Hepatocyte (in vitro differentiated cells): ENCODE data around the gene TOP3B. TPM values are rescaled to one million over a fixed set of nuclear protein-coding genes. Genes with fewer than 3 reads are reported as not detected.
"Not testable (repeated sequence)": the region's sequence is repeated elsewhere in the genome, so short reads cannot be mapped to it uniquely, and the experiment has no call there.

Experiments
- DNase-seq: peaks from one replicate; pipeline ENCODE4 v3.0.0-alpha.2; 2016; ENCODE audit warnings: low spot score
- H2AFZ ChIP-seq: fragments of 200-600 bp; sonication (generic); 2 replicates; pipeline ENCODE4 v1.6.0; 2016; ENCODE audit warnings: antibody characterized with exemption, mild to moderate bottlenecking
- H3K27ac ChIP-seq: fragments of 200-600 bp; sonication (generic); 2 replicates; pipeline ENCODE4 v1.5.1; 2016; ENCODE audit warnings: mild to moderate bottlenecking
- H3K27me3 ChIP-seq: fragments of 200-600 bp; sonication (generic); 2 replicates; pipeline ENCODE4 v1.6.1; 2016
- H3K36me3 ChIP-seq: fragments of 200-600 bp; sonication (generic); replicated peaks from 2 replicates; pipeline ENCODE4 v1.5.1; 2016; ENCODE audit warnings: low read depth; ENCODE audit not compliant: insufficient read depth
- H3K4me1 ChIP-seq: fragments of 200-600 bp; sonication (generic); 2 replicates; pipeline ENCODE4 v1.5.1; 2016; ENCODE audit warnings: mild to moderate bottlenecking, moderate library complexity; ENCODE audit not compliant: insufficient read depth
- H3K4me2 ChIP-seq: fragments of 200-600 bp; sonication (generic); 2 replicates; pipeline ENCODE4 v1.6.0; 2016
- H3K4me3 ChIP-seq: fragments of 200-600 bp; sonication (generic); 2 replicates; pipeline ENCODE4 v1.5.1; 2016; ENCODE audit warnings: mild to moderate bottlenecking
- H3K79me2 ChIP-seq: fragments of 200-600 bp; sonication (generic); 2 replicates; pipeline ENCODE4 v1.6.0; 2017; ENCODE audit warnings: mild to moderate bottlenecking
- H3K9me2 ChIP-seq: fragments of 200-600 bp; sonication (generic); replicated peaks from 2 replicates; pipeline ENCODE4 v1.6.0; 2017; ENCODE audit warnings: mild to moderate bottlenecking; ENCODE audit not compliant: insufficient read depth
- H3K9me3 ChIP-seq: fragments of 200-600 bp; sonication (generic); 2 replicates; pipeline ENCODE4 v1.5.1; 2016; ENCODE audit warnings: low read depth, mild to moderate bottlenecking
- H4K20me1 ChIP-seq: fragments of 200-600 bp; sonication (generic); 2 replicates; pipeline ENCODE4 v1.6.0; 2016; ENCODE audit warnings: mild to moderate bottlenecking; ENCODE audit not compliant: insufficient read depth, poor library complexity, severe bottlenecking
- EZH2 ChIP-seq: fragments of 200-600 bp; sonication (generic); IDR thresholded peaks from 2 replicates; pipeline ENCODE4 v1.6.1; 2016; ENCODE audit warnings: antibody characterized with exemption, mild to moderate bottlenecking, borderline replicate concordance
- EZH2phosphoT487 ChIP-seq: fragments of 200-600 bp; sonication (generic); IDR thresholded peaks from one replicate; pipeline ENCODE4 v1.6.1; 2018; ENCODE audit warnings: antibody characterized with exemption, mild to moderate bottlenecking, low read depth, moderate library complexity; ENCODE audit not compliant: unreplicated experiment, severe bottlenecking
- WGBS: methylation state at CpG from one replicate; pipeline ENCODE4 v1.1.6; 2016; ENCODE audit warnings: low lambda C conversion rate; ENCODE audit errors: missing lambda C conversion rate; 5-methylcytosine and 5-hydroxymethylcytosine counted together
- polyA plus RNA-seq: library from polyadenylated mRNA; unstranded; fragments of >200 nt; fragmentation: Nextera tagmentation; extraction: Ambion mirVana; gene quantifications from 2 replicates; pipeline ENCODE4 v1.2.1, GENCODE V29; 2016
- total RNA-seq: library from RNA; depleted of rRNA; stranded (reverse); fragments of >200 nt; gene quantifications from 2 replicates; pipeline ENCODE4 v1.2.3, GENCODE V29; 2014
- TF ChIP-seq, protein P1 (sequence below): fragments of 200-600 bp; sonication (generic); IDR thresholded peaks from 2 replicates; pipeline ENCODE4 v1.5.1; 2016; ENCODE audit warnings: antibody characterized with exemption, mild to moderate bottlenecking; ENCODE audit not compliant: poor library complexity

TOP3B gene
- total and polyA plus RNA-seq, 2 experiments from 2014 or later = 26.6 to 30.8 TPM

DNA sequence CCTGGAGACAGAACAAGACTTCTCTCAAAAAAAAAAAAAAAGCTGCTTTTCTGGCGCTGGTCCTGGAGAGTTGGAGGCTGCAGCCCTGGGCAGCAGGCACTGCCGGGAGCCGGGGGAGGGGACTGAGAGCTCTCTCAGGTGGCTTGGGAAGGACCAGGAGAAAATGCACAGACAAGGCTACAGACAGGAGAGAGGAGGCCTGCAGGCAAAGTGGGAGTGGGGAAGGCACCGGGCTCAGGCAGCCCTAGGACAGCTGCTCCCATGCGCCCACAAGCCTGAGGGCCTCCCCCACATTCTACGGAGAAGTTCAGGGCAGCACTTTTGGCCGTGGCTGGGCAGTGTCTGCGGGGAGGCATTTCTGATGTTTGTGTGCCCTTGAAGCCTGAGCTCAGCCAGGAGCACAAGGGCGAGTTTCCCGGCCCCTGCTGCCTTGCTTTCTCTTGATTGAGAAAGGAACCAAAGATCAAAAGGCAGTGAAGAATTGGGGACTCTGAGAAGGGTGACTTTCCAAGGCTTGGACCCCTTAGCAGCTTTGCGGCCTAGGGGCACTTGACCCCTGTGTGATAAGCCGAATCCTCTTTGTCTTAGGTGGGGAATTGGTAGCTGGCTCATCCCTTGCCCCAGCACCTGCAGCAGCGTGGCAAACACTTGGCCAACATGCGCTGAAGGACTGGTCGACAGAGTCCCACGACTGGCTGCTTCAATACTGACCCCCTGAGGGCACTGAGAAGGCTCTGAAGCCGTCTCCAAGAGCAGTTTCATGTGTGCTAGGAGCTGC is 65.2 kb downstream of the TOP3B start:
- WGBS = 52% methylated on average over 17 of the region's 17 CpGs

DNA sequence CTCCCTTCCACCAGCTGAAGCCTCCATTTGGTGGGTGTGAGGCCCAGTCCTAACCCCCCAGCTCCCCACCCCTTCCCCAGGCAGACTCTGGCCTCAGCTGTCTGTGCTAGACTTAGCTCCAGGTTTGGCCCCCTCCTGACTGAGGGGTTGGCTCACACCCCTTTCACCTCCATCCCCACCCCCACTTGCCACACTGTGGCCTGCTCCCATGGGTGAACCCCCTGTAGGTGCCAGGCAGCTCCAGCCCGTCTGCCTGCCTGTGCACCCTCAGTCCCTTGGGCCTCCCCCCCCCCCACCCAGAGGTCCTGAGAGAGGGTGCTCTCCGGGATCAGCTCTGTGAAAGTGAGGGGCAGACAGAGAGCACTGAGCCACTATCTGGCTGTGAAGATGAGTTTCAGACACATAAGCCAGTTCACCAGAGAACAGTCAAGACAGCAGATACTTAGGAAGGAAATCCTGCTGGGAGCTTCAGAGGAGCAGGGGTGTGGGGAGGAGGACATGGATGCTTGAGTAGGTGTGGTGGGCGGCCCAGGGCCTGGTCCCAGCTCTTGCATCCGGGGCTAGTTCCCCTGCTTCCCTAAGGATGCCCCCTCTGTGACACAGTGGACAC is 66.2 kb downstream of the TOP3B start:
- WGBS = 83% methylated on average over 3 of the region's 4 CpGs
- H2AFZ ChIP-seq = no peak overlapping the region
- no peaks in the 10 kb centered on the region for H4K20me1 ChIP-seq
- DNase-seq = no peak
- TF ChIP-seq, protein P1, sequence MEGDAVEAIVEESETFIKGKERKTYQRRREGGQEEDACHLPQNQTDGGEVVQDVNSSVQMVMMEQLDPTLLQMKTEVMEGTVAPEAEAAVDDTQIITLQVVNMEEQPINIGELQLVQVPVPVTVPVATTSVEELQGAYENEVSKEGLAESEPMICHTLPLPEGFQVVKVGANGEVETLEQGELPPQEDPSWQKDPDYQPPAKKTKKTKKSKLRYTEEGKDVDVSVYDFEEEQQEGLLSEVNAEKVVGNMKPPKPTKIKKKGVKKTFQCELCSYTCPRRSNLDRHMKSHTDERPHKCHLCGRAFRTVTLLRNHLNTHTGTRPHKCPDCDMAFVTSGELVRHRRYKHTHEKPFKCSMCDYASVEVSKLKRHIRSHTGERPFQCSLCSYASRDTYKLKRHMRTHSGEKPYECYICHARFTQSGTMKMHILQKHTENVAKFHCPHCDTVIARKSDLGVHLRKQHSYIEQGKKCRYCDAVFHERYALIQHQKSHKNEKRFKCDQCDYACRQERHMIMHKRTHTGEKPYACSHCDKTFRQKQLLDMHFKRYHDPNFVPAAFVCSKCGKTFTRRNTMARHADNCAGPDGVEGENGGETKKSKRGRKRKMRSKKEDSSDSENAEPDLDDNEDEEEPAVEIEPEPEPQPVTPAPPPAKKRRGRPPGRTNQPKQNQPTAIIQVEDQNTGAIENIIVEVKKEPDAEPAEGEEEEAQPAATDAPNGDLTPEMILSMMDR = no peak
- TF ChIP-seq EZH2 (no peak), EZH2phosphoT487 (no peak)
- no peaks in the 10 kb centered on the region for H3K4me1 ChIP-seq
- no peaks in the 10 kb centered on the region for H3K79me2 ChIP-seq
- H3K36me3 ChIP-seq = no peaks in the 10 kb centered on the region
- H3K9me2 ChIP-seq = no peaks in the 10 kb centered on the region
- H3K27me3 ChIP-seq = no peaks in the 10 kb centered on the region
- no peaks in the 10 kb centered on the region for H3K9me3 ChIP-seq
- H3K4me2 ChIP-seq = no peak overlapping the region
- H3K27ac ChIP-seq = no peak overlapping the region
- H3K4me3 ChIP-seq = no peak overlapping the region

More for the DNA sequence above, 65.2 kb downstream of the TOP3B start:
- no peaks in the 10 kb centered on the region for H3K9me3 ChIP-seq
- DNase-seq = no peak
- H3K9me2 ChIP-seq = no peaks in the 10 kb centered on the region
- H3K27me3 ChIP-seq = no peaks in the 10 kb centered on the region
- H3K4me1 ChIP-seq = no peaks in the 10 kb centered on the region
- H3K79me2 ChIP-seq = no peaks in the 10 kb centered on the region
- no peak for TF ChIP-seq EZH2
- TF ChIP-seq EZH2phosphoT487 = no peak
- TF ChIP-seq, protein P1 = no peak
- no peak overlapping the region for H2AFZ ChIP-seq
- H3K36me3 ChIP-seq = no peaks in the 10 kb centered on the region
- H3K27ac ChIP-seq = no peak overlapping the region
- H3K4me2 ChIP-seq = no peak overlapping the region
- H3K4me3 ChIP-seq = no peak overlapping the region
- no peaks in the 10 kb centered on the region for H4K20me1 ChIP-seq

DNA sequence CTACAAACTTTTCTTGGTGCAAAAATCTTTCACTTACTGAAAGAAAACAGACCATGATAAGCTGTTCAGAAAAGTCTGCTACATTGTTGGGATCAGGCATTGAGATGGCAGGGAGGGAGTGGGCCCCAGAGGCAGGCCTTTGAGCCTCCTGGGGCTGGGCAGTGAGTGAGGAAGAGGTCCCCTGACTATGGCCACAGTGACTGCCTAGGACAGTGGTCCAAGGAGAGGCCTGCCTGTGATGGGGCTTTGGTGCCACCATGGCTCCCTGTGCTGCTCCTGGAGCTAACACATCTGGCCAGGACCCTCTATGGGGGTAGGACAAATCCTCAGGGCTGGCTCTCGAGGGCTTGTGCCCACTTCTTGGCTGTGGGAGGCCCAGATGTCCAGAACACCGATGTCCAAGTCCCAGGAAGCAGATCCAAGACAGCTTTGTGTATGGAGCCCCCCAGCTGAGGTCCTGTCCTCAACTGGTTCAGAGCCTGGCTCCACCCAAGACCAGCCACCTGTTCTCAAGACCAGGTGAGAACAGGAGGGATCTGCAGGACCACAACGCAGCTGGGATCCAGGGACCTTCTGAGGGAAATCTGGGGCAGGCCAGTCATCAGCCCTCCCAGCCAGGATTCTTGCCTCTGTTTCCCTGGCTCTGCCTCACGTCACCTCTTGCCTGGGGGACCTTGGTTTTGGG is 66.8 kb downstream of the TOP3B start:
- no peaks in the 10 kb centered on the region for H3K4me1 ChIP-seq
- H3K79me2 ChIP-seq = no peaks in the 10 kb centered on the region
- no peak overlapping the region for H2AFZ ChIP-seq
- no peak overlapping the region for H3K27ac ChIP-seq
- H3K36me3 ChIP-seq = no peaks in the 10 kb centered on the region
- no peak overlapping the region for H3K4me3 ChIP-seq
- H3K9me3 ChIP-seq = no peaks in the 10 kb centered on the region
- TF ChIP-seq EZH2 = no peak
- H3K9me2 ChIP-seq = no peaks in the 10 kb centered on the region
- no peaks in the 10 kb centered on the region for H4K20me1 ChIP-seq
- no peak for DNase-seq
- WGBS = 89% methylated on average over 4 of the region's 4 CpGs
- no peak overlapping the region for H3K4me2 ChIP-seq
- no peaks in the 10 kb centered on the region for H3K27me3 ChIP-seq

DNA sequence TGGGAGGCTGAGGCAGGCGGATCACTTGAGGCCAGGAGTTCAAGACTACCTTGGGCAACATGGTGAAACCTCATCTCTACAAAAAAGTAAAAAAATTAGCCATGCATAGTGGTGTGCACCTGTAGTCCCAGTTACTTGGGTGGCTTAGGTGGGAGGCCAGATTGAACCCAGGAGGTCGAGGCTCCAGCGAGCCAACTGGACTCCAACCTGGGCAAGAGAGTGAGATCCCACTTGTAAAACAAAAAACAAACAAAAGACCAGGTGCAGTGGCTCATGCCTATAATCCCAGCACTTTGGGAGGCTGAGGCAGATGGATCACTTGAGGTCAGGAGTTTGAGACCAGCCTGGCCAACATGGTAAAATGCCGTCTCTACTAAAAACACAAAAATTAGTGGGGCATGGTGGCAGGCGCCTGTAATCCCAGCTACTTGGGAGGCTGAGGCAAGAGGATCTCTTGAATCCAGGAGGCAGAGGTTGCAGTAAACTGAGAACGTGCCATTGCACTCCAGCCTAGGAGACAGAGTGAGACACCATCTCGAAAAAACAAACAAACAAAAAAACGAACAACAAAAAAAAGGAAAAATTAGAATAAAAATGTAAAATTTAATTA is 68.4 kb downstream of the TOP3B start:
- not testable (repeated sequence) for H3K4me1 ChIP-seq, H2AFZ ChIP-seq, H3K4me3 ChIP-seq, H3K4me2 ChIP-seq, H3K27ac ChIP-seq, H3K27me3 ChIP-seq, H3K36me3 ChIP-seq, H3K9me2 ChIP-seq, H3K9me3 ChIP-seq, H4K20me1 ChIP-seq, H3K79me2 ChIP-seq, DNase-seq
- 94% methylated on average over 8 of the region's 8 CpGs for WGBS

DNA sequence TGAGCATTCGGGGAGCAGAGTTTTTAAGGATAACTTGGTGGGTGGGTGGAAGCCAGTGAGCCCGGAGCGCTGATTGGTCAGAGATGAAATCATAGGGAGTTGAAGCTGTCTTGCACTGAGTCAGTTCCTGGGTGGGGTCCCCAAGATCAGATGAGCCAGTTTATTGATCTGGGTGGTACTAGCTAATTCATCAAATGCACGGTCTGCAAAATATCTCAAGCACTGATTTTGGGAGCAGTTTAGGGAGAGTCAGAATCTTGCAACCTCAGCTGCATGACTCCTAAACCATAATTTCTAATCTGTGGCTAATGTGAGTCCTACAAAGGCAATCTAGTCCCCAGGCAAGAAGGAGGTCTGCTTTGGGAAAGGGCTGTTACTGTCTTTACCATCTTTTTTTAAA is 72.2 kb downstream of the TOP3B start:
- H4K20me1 ChIP-seq, H2AFZ ChIP-seq, H3K4me2 ChIP-seq, H3K27ac ChIP-seq, H3K79me2 ChIP-seq, H3K9me2 ChIP-seq, H3K36me3 ChIP-seq, H3K27me3 ChIP-seq, DNase-seq, H3K4me3 ChIP-seq, H3K4me1 ChIP-seq, H3K9me3 ChIP-seq: not testable (repeated sequence)
- WGBS = 95% methylated on average over 4 of the region's 4 CpGs
